MCF 10A (cell line): ENCODE results near the gene DGLUCY. TPM values are rescaled to one million over a fixed set of nuclear protein-coding genes. Genes with fewer than 3 reads are reported as not detected.

Experiments
- BruUV-seq: library from RNA; stranded (reverse); fragments of 400-500 nt; replicated peaks from 2 replicates; lab custom pipeline; 2021; lab: Mats Ljungman, UMichigan
- CTCF ChIA-PET: fragments of 300-600 bp; sonication (Branson Sonifier 250); formaldehyde crosslinking; extraction: SDS; loops from one replicate; lab custom pipeline; 2021; ENCODE audit warnings: antibody characterized with exemption, inconsistent platforms; lab: Yijun Ruan, JAX
- POLR2A ChIA-PET: fragments of 300-600, 350-650 bp; sonication (Branson Sonifier 250); formaldehyde crosslinking; extraction: SDS; loops from one replicate; lab custom pipeline; 2020; ENCODE audit warnings: antibody characterized with exemption, inconsistent platforms; lab: Yijun Ruan, JAX
- DNase-seq: peaks from one replicate; pipeline ENCODE4 v3.0.0-alpha.2; 2018; ENCODE audit not compliant: unreplicated experiment
- H3K27ac Mint-ChIP-seq: one replicate; pipeline ENCODE4 v1.8.0; 2022; ENCODE audit warnings: mild to moderate bottlenecking, low read depth, mixed read lengths; ENCODE audit not compliant: unreplicated experiment
- H3K27me3 Mint-ChIP-seq: one replicate; pipeline ENCODE4 v1.8.0; 2022; ENCODE audit warnings: mixed read lengths; ENCODE audit not compliant: insufficient read depth, unreplicated experiment
- H3K36me3 Mint-ChIP-seq: one replicate; pipeline ENCODE4 v1.8.0; 2022; ENCODE audit warnings: mild to moderate bottlenecking, moderate library complexity, mixed read lengths; ENCODE audit not compliant: insufficient read depth, unreplicated experiment
- H3K4me1 Mint-ChIP-seq: one replicate; pipeline ENCODE4 v1.8.0; 2022; ENCODE audit warnings: mixed read lengths; ENCODE audit not compliant: insufficient read depth, unreplicated experiment
- H3K4me3 Mint-ChIP-seq: one replicate; pipeline ENCODE4 v1.8.0; 2022; ENCODE audit warnings: mild to moderate bottlenecking, moderate library complexity, mixed read lengths; ENCODE audit not compliant: unreplicated experiment
- H3K9me3 Mint-ChIP-seq: one replicate; pipeline ENCODE4 v1.8.0; 2022; ENCODE audit warnings: mixed read lengths; ENCODE audit not compliant: unreplicated experiment
- intact Hi-C: fragments of 100-400 bp; cut with micrococcal nuclease; formaldehyde crosslinking; loops from 2 replicates; pipeline ENCODE4 v1.14.1; 2022
- total RNA-seq: library from RNA; stranded (reverse); gene quantifications from 2 replicates; pipeline ENCODE4 v1.2.3, GENCODE V29; 2022
- TF ChIP-seq, protein P1 (sequence below): fragments of 200-600 bp; IDR thresholded peaks from one replicate; pipeline ENCODE4 v1.8.0; 2022; ENCODE audit warnings: antibody characterized with exemption, mild to moderate bottlenecking; ENCODE audit not compliant: unreplicated experiment

The DGLUCY gene
- total RNA-seq, 1 experiment from 2014 or later: 11.7 TPM

DNA sequence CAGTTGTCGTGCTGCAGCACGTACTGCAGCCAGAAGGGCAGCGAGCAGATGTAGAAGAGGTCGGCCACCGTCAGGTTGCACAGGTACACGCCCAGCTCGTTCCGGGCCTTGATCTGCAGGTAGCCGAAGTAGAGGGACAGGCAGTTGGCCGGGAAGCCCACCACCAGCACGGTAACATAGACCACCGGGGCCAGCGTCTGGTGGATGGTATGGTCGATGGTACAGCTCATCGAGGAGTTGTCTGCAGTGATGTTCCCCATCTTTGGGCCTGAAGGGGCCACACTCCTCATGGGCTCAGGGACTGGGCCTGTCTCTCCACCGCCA, 120.9 kb downstream of the DGLUCY start:
- Mint-ChIP-seq H3K9me3 (no peaks in the 10 kb centered on the region), H3K4me3 (no peak overlapping the region), H3K27ac (no peak overlapping the region), H3K27me3 (no peaks in the 10 kb centered on the region), H3K4me1 (no peaks in the 10 kb centered on the region), H3K36me3 (no peaks in the 10 kb centered on the region)
- ChIA-PET POLR2A (no interaction called here), CTCF (interaction anchor here (0.5 to 0.6 kb wide), 2 partner anchors 46 to 98 kb away, joined by 3 to 4 read pairs; no protein-coding TSS in a partner anchor)
- no TSS peak for BruUV-seq
- intact Hi-C loops: no loop called here
- TF ChIP-seq, protein P1, sequence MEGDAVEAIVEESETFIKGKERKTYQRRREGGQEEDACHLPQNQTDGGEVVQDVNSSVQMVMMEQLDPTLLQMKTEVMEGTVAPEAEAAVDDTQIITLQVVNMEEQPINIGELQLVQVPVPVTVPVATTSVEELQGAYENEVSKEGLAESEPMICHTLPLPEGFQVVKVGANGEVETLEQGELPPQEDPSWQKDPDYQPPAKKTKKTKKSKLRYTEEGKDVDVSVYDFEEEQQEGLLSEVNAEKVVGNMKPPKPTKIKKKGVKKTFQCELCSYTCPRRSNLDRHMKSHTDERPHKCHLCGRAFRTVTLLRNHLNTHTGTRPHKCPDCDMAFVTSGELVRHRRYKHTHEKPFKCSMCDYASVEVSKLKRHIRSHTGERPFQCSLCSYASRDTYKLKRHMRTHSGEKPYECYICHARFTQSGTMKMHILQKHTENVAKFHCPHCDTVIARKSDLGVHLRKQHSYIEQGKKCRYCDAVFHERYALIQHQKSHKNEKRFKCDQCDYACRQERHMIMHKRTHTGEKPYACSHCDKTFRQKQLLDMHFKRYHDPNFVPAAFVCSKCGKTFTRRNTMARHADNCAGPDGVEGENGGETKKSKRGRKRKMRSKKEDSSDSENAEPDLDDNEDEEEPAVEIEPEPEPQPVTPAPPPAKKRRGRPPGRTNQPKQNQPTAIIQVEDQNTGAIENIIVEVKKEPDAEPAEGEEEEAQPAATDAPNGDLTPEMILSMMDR: no peak
- DNase-seq: no peak

DNA sequence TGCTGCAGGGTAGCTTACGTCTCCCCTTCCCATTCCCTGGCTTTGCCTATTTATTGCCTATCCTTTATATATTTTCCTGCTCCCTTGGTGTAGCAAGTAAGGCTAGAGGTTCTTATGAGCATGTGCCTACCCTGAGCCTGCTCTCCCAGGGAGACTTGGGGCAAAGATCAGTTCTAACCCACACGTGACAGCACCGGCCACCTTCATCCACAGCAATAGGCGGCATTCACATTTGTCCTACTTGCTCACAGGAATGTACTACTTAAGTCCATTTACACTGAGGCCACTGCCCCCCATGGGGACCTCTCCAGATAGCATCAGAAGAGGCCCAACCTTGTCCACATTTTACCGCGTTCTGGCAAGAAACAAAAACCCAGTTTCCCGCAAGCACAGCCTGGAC, 122.0 kb downstream of the DGLUCY start:
- Mint-ChIP-seq H3K9me3 (no peaks in the 10 kb centered on the region), H3K4me3 (no peak overlapping the region), H3K27ac (no peak overlapping the region), H3K36me3 (no peaks in the 10 kb centered on the region), H3K27me3 (no peaks in the 10 kb centered on the region), H3K4me1 (no peaks in the 10 kb centered on the region)
- no TSS peak for BruUV-seq
- DNase-seq: no peak
- TF ChIP-seq, protein P1: no peak
- intact Hi-C loops: no loop called here
- CTCF ChIA-PET: no interaction called here
- POLR2A ChIA-PET: no interaction called here

DNA sequence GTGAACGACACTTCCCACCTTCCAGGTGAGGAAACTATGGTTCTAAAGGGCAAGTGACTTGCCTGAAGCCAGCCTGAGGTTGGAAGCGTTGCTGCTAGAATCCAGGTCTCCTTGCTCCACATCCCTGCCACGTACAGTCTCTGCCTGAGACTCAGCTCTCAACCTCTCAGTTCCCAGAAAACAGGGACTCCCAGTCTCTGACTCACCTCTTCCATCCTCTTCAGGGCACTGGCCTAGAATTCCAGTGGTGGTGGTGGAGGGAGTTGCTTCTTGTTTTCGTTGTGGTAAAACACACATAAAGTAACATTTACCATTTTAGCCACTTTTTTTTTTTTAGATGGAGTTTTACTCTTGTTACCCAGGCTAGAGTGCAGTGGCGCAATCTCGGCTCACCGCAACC, 123.3 kb downstream of the DGLUCY start:
- no TSS peak for BruUV-seq
- ChIA-PET CTCF (no interaction called here), POLR2A (no interaction called here)
- no peak overlapping the region for H3K4me3 Mint-ChIP-seq
- H3K36me3 Mint-ChIP-seq: no peaks in the 10 kb centered on the region
- peaks cover 8% of the 10 kb centered on the region for H3K9me3 Mint-ChIP-seq
- no peaks in the 10 kb centered on the region for H3K4me1 Mint-ChIP-seq
- DNase-seq: no peak
- TF ChIP-seq, protein P1: no peak
- intact Hi-C loops: no loop called here
- H3K27me3 Mint-ChIP-seq: no peaks in the 10 kb centered on the region
- H3K27ac Mint-ChIP-seq: no peak overlapping the region

- CTCF ChIA-PET: interaction anchor here (1.9 kb wide), 1 partner anchor 48 kb away, joined by 7 read pairs; no protein-coding TSS in a partner anchor
- no TSS peak for BruUV-seq
Measured at GRCh38 chr14:91238085-91238484, 124.2 kb downstream of the DGLUCY start.

More at GRCh38 chr14:91238085-91238484, 124.2 kb downstream of the DGLUCY start:
- no peak overlapping the region for H3K4me3 Mint-ChIP-seq
- H3K4me1 Mint-ChIP-seq: no peaks in the 10 kb centered on the region
- H3K27ac Mint-ChIP-seq: no peak overlapping the region
- POLR2A ChIA-PET: no interaction called here
- intact Hi-C loops: no loop called here
- no peak for DNase-seq
- no peaks in the 10 kb centered on the region for H3K27me3 Mint-ChIP-seq
- peaks cover 8% of the 10 kb centered on the region for H3K9me3 Mint-ChIP-seq
- H3K36me3 Mint-ChIP-seq: no peaks in the 10 kb centered on the region
- TF ChIP-seq, protein P1: no peak
